SK-N-SH treated with all-trans-retinoic acid at 6 μM for 48 hours (cell line): ENCODE results near the gene CENPU.
"Not testable (repeated sequence)": the region's sequence is repeated elsewhere in the genome, so short reads cannot be mapped to it uniquely, and the experiment has no call there.

Experiments used
- ATAC-seq: fragments of 200-7000 bp; cut with Tn5 transposase; 3 replicates; pipeline ENCODE4 v1.9.1; 2020; ENCODE audit warnings: mild to moderate bottlenecking, moderate library complexity
- ARNTL ChIP-seq: fragments of 450-650 bp; formaldehyde crosslinking; IDR thresholded peaks from 2 replicates; pipeline ENCODE4 v1.5.0; 2020; ENCODE audit warnings: low read depth, mild to moderate bottlenecking, moderate library complexity, borderline replicate concordance
- BACH2 ChIP-seq: fragments of 250-450 bp; sonication (Bioruptor Pico); IDR thresholded peaks from 2 replicates; pipeline ENCODE4 v1.9.0; 2021; ENCODE audit warnings: mild to moderate bottlenecking, borderline replicate concordance
- CSDC2 ChIP-seq: fragments of 250-450 bp; sonication (Bioruptor Pico); IDR thresholded peaks from 2 replicates; pipeline ENCODE4 v1.5.0; 2020; ENCODE audit warnings: mild to moderate bottlenecking, moderate library complexity
- ESRRG ChIP-seq: fragments of 250-450 bp; sonication (Bioruptor Pico); IDR thresholded peaks from 2 replicates; pipeline ENCODE4 v1.6.1; 2021; ENCODE audit warnings: mild to moderate bottlenecking
- GLIS3 ChIP-seq: fragments of 250-450 bp; sonication (Bioruptor Pico); IDR thresholded peaks from 2 replicates; pipeline ENCODE4 v1.5.0; 2020; ENCODE audit warnings: mild to moderate bottlenecking, moderate library complexity
- ISL1 ChIP-seq: fragments of 250-450 bp; sonication (Bioruptor Pico); IDR thresholded peaks from 2 replicates; pipeline ENCODE4 v2.1.2; 2022; ENCODE audit warnings: mild to moderate bottlenecking, moderate library complexity
- OSR1 ChIP-seq: fragments of 250-450 bp; sonication (Bioruptor Pico); IDR thresholded peaks from 2 replicates; pipeline ENCODE4 v1.8.0; 2022; ENCODE audit warnings: moderate library complexity, mild to moderate bottlenecking, inconsistent platforms
- PPARA ChIP-seq: fragments of 250-450 bp; sonication (Bioruptor Pico); IDR thresholded peaks from 2 replicates; pipeline ENCODE4 v1.5.0; 2020; ENCODE audit warnings: mild to moderate bottlenecking, borderline replicate concordance
- RARB ChIP-seq: fragments of 250-450 bp; sonication (Bioruptor Pico); IDR thresholded peaks from 2 replicates; pipeline ENCODE4 v1.8.0; 2021; ENCODE audit warnings: mild to moderate bottlenecking, moderate library complexity
- SNAI2 ChIP-seq: fragments of 250-450 bp; sonication (Bioruptor Pico); IDR thresholded peaks from 2 replicates; pipeline ENCODE4 v1.5.0; 2020; ENCODE audit warnings: mild to moderate bottlenecking, moderate library complexity
- TCF4 ChIP-seq: fragments of 250-450 bp; sonication (Bioruptor Pico); IDR thresholded peaks from 2 replicates; pipeline ENCODE4 v1.8.0; 2021; ENCODE audit warnings: mild to moderate bottlenecking, moderate library complexity, borderline replicate concordance
- TOX ChIP-seq: fragments of 250-450 bp; sonication (Bioruptor Pico); IDR thresholded peaks from 2 replicates; pipeline ENCODE4 v1.8.0; 2021; ENCODE audit warnings: mild to moderate bottlenecking, moderate library complexity, borderline replicate concordance
- ZC3H10 ChIP-seq: fragments of 250-450 bp; sonication (Bioruptor Pico); IDR thresholded peaks from 2 replicates; pipeline ENCODE4 v1.5.1; 2021; ENCODE audit warnings: mild to moderate bottlenecking, moderate library complexity
- ZFP3 ChIP-seq: fragments of 250-450 bp; sonication (Bioruptor Pico); IDR thresholded peaks from 2 replicates; pipeline ENCODE4 v1.5.0; 2020; ENCODE audit warnings: mild to moderate bottlenecking, moderate library complexity
- ZNF565 ChIP-seq: fragments of 450-650 bp; formaldehyde crosslinking; conservative IDR thresholded peaks from 2 replicates; pipeline ENCODE4 v1.5.0; 2020; ENCODE audit warnings: low read depth, mild to moderate bottlenecking, moderate library complexity
- ZNF70 ChIP-seq: fragments of 450-650 bp; formaldehyde crosslinking; IDR thresholded peaks from 2 replicates; pipeline ENCODE4 v1.5.0; 2020; ENCODE audit warnings: mild to moderate bottlenecking, moderate library complexity
- ZNF8 ChIP-seq: fragments of 450-650 bp; formaldehyde crosslinking; IDR thresholded peaks from 2 replicates; pipeline ENCODE4 v1.5.0; 2020; ENCODE audit warnings: mild to moderate bottlenecking, moderate library complexity
- TF ChIP-seq, protein P1 (sequence below): fragments of 250-450 bp; sonication (Bioruptor Pico); IDR thresholded peaks from 2 replicates; pipeline ENCODE4 v1.8.0; 2021; ENCODE audit warnings: low read depth, mild to moderate bottlenecking, moderate library complexity, borderline replicate concordance
- TF ChIP-seq, protein P2 (sequence below): fragments of 250-450 bp; sonication (Bioruptor Pico); IDR thresholded peaks from 2 replicates; pipeline ENCODE4 v1.8.0; 2020; ENCODE audit warnings: mild to moderate bottlenecking, moderate library complexity, borderline replicate concordance
- TF ChIP-seq, protein P3 (sequence below): fragments of 250-450 bp; sonication (Bioruptor Pico); IDR thresholded peaks from 2 replicates; pipeline ENCODE4 v1.5.0; 2020; ENCODE audit warnings: mild to moderate bottlenecking, moderate library complexity
- TF ChIP-seq, protein P4 (sequence below): fragments of 250-450 bp; sonication (Bioruptor Pico); IDR thresholded peaks from 2 replicates; pipeline ENCODE4 v1.5.1; 2020; ENCODE audit warnings: low read depth, mild to moderate bottlenecking, moderate library complexity
- TF ChIP-seq, protein P5 (sequence below): fragments of 250-450 bp; sonication (Bioruptor Pico); IDR thresholded peaks from 2 replicates; pipeline ENCODE4 v1.5.1; 2021; ENCODE audit warnings: mild to moderate bottlenecking, moderate library complexity

The CENPU gene

DNA sequence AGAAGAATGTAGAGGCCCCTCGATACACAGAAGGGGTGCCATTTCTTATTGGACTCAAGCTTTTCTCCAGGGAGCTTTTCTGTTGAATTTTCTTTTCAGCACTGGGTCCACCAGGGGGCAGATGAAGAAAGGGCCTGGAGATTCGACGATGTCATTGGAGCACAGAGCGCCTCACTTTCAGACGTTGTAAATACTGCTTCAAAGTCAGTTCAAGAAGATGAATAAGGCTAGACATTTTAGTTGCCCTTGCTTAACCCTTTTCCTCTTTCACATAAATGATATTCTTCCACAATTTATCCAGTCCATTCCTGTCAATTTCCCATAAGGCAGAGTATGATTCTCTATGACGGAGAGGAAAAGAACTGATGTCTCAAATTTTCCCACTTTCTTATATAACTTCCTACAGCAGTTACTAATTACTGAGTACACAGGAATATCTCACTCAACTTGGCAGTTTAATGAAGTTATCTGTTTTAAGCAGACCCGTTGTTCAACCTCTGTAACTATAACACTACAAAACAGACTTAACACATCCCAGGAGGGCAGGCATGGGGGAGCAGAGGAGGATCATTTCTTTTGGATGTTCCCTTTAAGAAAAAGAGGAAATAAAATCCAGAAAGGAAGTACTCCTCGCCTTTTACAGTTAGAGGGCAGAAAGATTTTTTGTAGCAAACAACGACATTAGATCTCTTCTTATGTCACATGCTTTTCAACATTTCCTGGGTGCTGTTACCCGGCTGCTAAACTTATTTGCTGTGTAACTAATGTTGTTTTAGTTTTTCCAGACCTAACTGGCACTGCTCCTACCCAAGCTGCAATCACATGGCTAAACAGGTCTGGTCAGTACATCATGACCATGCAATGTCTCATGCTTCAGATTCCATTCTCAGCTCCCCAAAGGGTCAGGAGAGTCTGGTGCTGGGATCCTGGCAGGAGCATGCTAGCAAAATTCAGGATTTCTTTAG, 12.2 kb upstream of the CENPU start:
- peak; percentile 91 for ATAC-seq
- 0 out of 2 replicates have a peak, but pooled peaks have one; percentile 61 for TF ChIP-seq ESRRG
- TF ChIP-seq, protein P1, sequence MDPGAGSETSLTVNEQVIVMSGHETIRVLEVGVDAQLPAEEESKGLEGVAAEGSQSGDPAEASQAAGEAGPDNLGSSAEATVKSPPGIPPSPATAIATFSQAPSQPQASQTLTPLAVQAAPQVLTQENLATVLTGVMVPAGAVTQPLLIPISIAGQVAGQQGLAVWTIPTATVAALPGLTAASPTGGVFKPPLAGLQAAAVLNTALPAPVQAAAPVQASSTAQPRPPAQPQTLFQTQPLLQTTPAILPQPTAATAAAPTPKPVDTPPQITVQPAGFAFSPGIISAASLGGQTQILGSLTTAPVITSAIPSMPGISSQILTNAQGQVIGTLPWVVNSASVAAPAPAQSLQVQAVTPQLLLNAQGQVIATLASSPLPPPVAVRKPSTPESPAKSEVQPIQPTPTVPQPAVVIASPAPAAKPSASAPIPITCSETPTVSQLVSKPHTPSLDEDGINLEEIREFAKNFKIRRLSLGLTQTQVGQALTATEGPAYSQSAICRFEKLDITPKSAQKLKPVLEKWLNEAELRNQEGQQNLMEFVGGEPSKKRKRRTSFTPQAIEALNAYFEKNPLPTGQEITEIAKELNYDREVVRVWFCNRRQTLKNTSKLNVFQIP (CRISPR knock-in tag), result no peak
- peak; percentile 17; the same call in 1 of the 2 replicates for TF ChIP-seq SNAI2 (CRISPR knock-in tag)
- TF ChIP-seq, all 23 proteins: peak for 2

DNA sequence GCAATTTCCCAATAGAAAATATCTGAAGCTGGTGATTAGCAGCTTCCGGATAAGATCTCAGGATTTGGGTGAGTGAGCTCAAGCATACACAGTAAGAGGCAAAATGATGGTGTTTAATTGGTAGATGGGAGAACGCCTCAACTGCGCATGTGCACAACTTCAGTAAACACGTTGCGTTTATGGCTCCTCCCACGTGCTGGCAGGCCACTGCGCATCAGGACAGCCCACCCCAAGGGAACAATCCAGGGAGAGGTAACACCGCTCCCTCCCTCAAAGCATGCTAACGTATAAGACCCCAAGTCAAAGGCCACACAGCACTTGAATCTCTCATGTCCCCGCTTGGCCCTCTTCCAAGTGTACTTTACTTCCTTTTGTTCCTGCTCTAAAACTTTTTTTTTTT, 10.3 kb upstream of the CENPU start:
- ATAC-seq, result no peak
- TF ChIP-seq OSR1 (CRISPR knock-in tag) (no peak), ZFP3 (CRISPR knock-in tag) (no peak), ZNF70 (CRISPR knock-in tag) (no peak), ZC3H10 (CRISPR knock-in tag) (no peak), PPARA (no peak), ZNF565 (CRISPR knock-in tag) (no peak), BACH2 (CRISPR knock-in tag) (no peak), GLIS3 (CRISPR knock-in tag) (no peak), RARB (CRISPR knock-in tag) (no peak), TOX (CRISPR knock-in tag) (no peak), CSDC2 (CRISPR knock-in tag) (no peak)
- TF ChIP-seq, protein P2, sequence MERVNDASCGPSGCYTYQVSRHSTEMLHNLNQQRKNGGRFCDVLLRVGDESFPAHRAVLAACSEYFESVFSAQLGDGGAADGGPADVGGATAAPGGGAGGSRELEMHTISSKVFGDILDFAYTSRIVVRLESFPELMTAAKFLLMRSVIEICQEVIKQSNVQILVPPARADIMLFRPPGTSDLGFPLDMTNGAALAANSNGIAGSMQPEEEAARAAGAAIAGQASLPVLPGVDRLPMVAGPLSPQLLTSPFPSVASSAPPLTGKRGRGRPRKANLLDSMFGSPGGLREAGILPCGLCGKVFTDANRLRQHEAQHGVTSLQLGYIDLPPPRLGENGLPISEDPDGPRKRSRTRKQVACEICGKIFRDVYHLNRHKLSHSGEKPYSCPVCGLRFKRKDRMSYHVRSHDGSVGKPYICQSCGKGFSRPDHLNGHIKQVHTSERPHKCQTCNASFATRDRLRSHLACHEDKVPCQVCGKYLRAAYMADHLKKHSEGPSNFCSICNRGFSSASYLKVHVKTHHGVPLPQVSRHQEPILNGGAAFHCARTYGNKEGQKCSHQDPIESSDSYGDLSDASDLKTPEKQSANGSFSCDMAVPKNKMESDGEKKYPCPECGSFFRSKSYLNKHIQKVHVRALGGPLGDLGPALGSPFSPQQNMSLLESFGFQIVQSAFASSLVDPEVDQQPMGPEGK, result no peak
- TF ChIP-seq, protein P1 (CRISPR knock-in tag), result no peak

DNA sequence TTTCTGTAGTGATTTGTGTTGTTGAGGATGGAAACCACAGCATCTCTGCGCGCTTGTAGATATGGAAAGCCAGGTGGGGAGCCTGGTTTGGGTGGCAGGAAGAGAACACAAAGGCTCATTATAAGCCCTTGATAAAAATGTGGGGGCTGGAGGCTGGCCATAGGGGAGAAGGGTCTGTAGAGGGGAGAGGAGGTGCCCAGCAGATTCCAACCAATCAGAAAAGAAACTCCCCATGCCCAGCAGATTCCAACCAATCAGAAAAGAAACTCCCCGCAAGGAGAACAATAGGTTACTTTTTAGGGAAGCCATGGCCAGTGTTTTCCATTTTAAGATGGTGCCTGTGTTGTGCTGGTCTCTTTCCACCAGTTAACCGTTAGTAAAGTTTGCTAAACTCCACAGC, 9.8 kb upstream of the CENPU start:
- no peak for TF ChIP-seq ISL1
- no peak for TF ChIP-seq ZNF70 (CRISPR knock-in tag)
- TF ChIP-seq, protein P1 (CRISPR knock-in tag), result no peak
- TF ChIP-seq CSDC2 (CRISPR knock-in tag), result no peak
- TF ChIP-seq RARB (CRISPR knock-in tag), result no peak
- TF ChIP-seq ZFP3 (CRISPR knock-in tag), result no peak
- TF ChIP-seq, protein P3, sequence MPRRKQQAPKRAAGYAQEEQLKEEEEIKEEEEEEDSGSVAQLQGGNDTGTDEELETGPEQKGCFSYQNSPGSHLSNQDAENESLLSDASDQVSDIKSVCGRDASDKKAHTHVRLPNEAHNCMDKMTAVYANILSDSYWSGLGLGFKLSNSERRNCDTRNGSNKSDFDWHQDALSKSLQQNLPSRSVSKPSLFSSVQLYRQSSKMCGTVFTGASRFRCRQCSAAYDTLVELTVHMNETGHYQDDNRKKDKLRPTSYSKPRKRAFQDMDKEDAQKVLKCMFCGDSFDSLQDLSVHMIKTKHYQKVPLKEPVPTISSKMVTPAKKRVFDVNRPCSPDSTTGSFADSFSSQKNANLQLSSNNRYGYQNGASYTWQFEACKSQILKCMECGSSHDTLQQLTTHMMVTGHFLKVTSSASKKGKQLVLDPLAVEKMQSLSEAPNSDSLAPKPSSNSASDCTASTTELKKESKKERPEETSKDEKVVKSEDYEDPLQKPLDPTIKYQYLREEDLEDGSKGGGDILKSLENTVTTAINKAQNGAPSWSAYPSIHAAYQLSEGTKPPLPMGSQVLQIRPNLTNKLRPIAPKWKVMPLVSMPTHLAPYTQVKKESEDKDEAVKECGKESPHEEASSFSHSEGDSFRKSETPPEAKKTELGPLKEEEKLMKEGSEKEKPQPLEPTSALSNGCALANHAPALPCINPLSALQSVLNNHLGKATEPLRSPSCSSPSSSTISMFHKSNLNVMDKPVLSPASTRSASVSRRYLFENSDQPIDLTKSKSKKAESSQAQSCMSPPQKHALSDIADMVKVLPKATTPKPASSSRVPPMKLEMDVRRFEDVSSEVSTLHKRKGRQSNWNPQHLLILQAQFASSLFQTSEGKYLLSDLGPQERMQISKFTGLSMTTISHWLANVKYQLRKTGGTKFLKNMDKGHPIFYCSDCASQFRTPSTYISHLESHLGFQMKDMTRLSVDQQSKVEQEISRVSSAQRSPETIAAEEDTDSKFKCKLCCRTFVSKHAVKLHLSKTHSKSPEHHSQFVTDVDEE (CRISPR knock-in tag), result no peak
- no peak for TF ChIP-seq SNAI2 (CRISPR knock-in tag)
- no peak for TF ChIP-seq GLIS3 (CRISPR knock-in tag)
- no peak for TF ChIP-seq OSR1 (CRISPR knock-in tag)
- no peak for TF ChIP-seq ZNF8 (CRISPR knock-in tag)
- TF ChIP-seq PPARA, result no peak
- no peak for TF ChIP-seq BACH2 (CRISPR knock-in tag)
- TF ChIP-seq, protein P4, sequence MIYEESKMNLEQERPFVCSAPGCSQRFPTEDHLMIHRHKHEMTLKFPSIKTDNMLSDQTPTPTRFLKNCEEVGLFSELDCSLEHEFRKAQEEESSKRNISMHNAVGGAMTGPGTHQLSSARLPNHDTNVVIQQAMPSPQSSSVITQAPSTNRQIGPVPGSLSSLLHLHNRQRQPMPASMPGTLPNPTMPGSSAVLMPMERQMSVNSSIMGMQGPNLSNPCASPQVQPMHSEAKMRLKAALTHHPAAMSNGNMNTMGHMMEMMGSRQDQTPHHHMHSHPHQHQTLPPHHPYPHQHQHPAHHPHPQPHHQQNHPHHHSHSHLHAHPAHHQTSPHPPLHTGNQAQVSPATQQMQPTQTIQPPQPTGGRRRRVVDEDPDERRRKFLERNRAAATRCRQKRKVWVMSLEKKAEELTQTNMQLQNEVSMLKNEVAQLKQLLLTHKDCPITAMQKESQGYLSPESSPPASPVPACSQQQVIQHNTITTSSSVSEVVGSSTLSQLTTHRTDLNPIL (CRISPR knock-in tag), result no peak
- no peak for TF ChIP-seq ARNTL (CRISPR knock-in tag)
- TF ChIP-seq TCF4, result no peak
- no peak for TF ChIP-seq ZC3H10 (CRISPR knock-in tag)
- TF ChIP-seq, protein P5, sequence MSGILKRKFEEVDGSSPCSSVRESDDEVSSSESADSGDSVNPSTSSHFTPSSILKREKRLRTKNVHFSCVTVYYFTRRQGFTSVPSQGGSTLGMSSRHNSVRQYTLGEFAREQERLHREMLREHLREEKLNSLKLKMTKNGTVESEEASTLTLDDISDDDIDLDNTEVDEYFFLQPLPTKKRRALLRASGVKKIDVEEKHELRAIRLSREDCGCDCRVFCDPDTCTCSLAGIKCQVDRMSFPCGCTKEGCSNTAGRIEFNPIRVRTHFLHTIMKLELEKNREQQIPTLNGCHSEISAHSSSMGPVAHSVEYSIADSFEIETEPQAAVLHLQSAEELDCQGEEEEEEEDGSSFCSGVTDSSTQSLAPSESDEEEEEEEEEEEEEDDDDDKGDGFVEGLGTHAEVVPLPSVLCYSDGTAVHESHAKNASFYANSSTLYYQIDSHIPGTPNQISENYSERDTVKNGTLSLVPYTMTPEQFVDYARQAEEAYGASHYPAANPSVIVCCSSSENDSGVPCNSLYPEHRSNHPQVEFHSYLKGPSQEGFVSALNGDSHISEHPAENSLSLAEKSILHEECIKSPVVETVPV (CRISPR knock-in tag), result no peak
- no peak for TF ChIP-seq TOX (CRISPR knock-in tag)
- no peak for ATAC-seq

DNA sequence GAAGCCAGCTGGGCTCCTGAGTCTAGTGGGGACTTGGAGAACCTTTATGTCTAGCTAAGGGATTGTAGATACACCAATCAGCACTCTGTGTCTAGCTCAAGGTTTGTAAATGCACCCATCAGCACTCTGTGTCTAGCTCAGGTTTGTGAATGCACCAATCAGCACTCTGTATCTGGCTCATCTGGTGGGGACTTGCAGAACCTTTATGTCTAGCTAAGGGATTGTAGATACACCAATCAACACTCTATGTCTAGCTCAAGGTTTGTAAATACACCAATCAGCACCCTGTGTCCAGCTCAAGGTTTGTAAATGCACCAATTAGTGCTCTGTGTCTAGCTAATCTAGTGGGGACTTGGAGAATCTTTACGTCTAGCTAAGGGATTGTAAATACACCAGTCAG, 7.8 kb upstream of the CENPU start:
- not testable (repeated sequence) for ATAC-seq
